Gastrocnemius medialis (tissue), 4 donors: ENCODE data around the gene PLBD2. TPM values are rescaled to one million over a fixed set of nuclear protein-coding genes. Genes with fewer than 3 reads are reported as not detected.

ENCODE experiments used
- ATAC-seq, 2 donors: fragments of 150-250 bp; one replicate each; pipeline ENCODE4 v1.9.1; 2016
- DNase-seq, 2 donors: peaks; one replicate each; pipeline ENCODE4 v3.0.0-alpha.2; 2019
- H3K27ac ChIP-seq, 4 donors: fragments of 200-600 bp; sonication (generic); 1 replicate in 1 of 4; 2 replicates in 3 of 4; pipeline ENCODE4 v1.5.1; 2016 to 2018; ENCODE audit warnings: mild to moderate bottlenecking in 2 of 4, moderate library complexity in 1 of 4
- H3K27me3 ChIP-seq, 3 donors: fragments of 200-600 bp; sonication (generic) in 2 of 3; 1 replicate in 1 of 3; 2 replicates in 2 of 3; pipeline versions ENCODE4 v1.5.1 to v1.6.0; 2016 to 2019; ENCODE audit warnings: mild to moderate bottlenecking in 1 of 3, moderate library complexity in 1 of 3
- H3K36me3 ChIP-seq, 2 donors: fragments of 200-600 bp; sonication (generic) in 1 of 2; one replicate each; pipeline ENCODE4 v1.5.1; 2017 to 2018
- H3K4me1 ChIP-seq, 2 donors: fragments of 200-600 bp; sonication (generic) in 1 of 2; one replicate each; pipeline ENCODE4 v1.5.1; 2016 to 2017; ENCODE audit warnings: mild to moderate bottlenecking in 2 of 2
- H3K4me3 ChIP-seq, 4 donors: fragments of 200-600 bp; sonication (generic) in 3 of 4; 1 replicate in 1 of 4; 2 replicates in 3 of 4; pipeline ENCODE4 v1.5.1; 2016 to 2019; ENCODE audit warnings: mild to moderate bottlenecking in 2 of 4
- H3K9me3 ChIP-seq, 3 donors: fragments of 200-600 bp; sonication (generic) in 2 of 3; 1 replicate in 1 of 3; 2 replicates in 2 of 3; pipeline ENCODE4 v1.5.1; 2016 to 2019
- CTCF ChIP-seq, 5 experiments: fragments of 450-650 bp in 3 of 5; fragments of 200-600 bp in 2 of 5; sonication (generic) in 2 of 5; IDR thresholded peaks in 4 of 5; conservative IDR thresholded peaks in 1 of 5; 1 replicate in 4 of 5; 2 replicates in 1 of 5; pipeline ENCODE4 v1.5.1; 2016 to 2019; ENCODE audit warnings: antibody characterized with exemption in 5 of 5, mild to moderate bottlenecking in 3 of 5, moderate library complexity in 3 of 5
- POLR2A ChIP-seq, 2 donors: fragments of 450-650 bp; IDR thresholded peaks; one replicate each; pipeline ENCODE4 v1.6.1; 2017; ENCODE audit warnings: antibody characterized with exemption in 2 of 2, mild to moderate bottlenecking in 2 of 2, moderate library complexity in 2 of 2
- in situ Hi-C, 4 donors: fragments of 200-750 bp; cut with MboI; loops; one replicate each; pipeline versions ENCODE4 v1.15.0 to v1.8.0; 2017; ENCODE audit warnings: low sequenced_read_pairs in 4 of 4
- intact Hi-C: fragments of 100-400 bp; cut with DNase I; formaldehyde crosslinking; loops from one replicate; pipeline ENCODE4 v1.15.1; 2023; ENCODE audit warnings: low total_unique reads
- total RNA-seq, 4 donors: library from RNA; depleted of rRNA; stranded (reverse); fragments of >200 nt; gene quantifications; one replicate each; pipeline versions ENCODE4 v1.1.0 to v1.2.3, GENCODE V29; 2016

The PLBD2 gene
- total RNA-seq, 4 donors from 2014 or later, result 12.0 to 28.9 (median 26.8) TPM

- Histone ChIP-seq H3K9me3 (no peaks in the 10 kb centered on the region), H3K36me3 (peaks cover 0 to 58% of the 10 kb centered on the region in 2 donors), H3K27ac (no peak overlapping the region), H3K27me3 (no peaks in the 10 kb centered on the region), H3K4me1 (no peaks in the 10 kb centered on the region), H3K4me3 (no peak overlapping the region)
- intact Hi-C loops, result no loop called here
- ATAC-seq, result no peak
- DNase-seq, result no peak
- no peak for TF ChIP-seq CTCF (IDR thresholded peaks at IDR 0.05 in 4 of 5, conservative IDR thresholded peaks at IDR 0.05 in 1 of 5)
- no peak for TF ChIP-seq POLR2A (IDR thresholded peaks at IDR 0.05)
- in situ Hi-C loops, result no loop called here
Measured at GRCh38 chr12:113386866-113387566, 28.6 kb downstream of the PLBD2 start.

GRCh38 chr12:113387631-113388030 lies 29.2 kb downstream of the PLBD2 start:
- intact Hi-C loops, result no loop called here
- Histone ChIP-seq H3K9me3 (no peaks in the 10 kb centered on the region), H3K4me1 (no peaks in the 10 kb centered on the region), H3K27me3 (no peaks in the 10 kb centered on the region), H3K36me3 (peaks cover 0 to 58% of the 10 kb centered on the region in 2 donors), H3K4me3 (no peak overlapping the region), H3K27ac (no peak overlapping the region)
- in situ Hi-C loops, result no loop called here
- ATAC-seq (no peak), DNase-seq (no peak)
- no peak for TF ChIP-seq CTCF (IDR thresholded peaks at IDR 0.05 in 4 of 5, conservative IDR thresholded peaks at IDR 0.05 in 1 of 5)
- no peak for TF ChIP-seq POLR2A (IDR thresholded peaks at IDR 0.05)

- DNase-seq (no peak), ATAC-seq (no peak)
- no peaks in the 10 kb centered on the region for H3K27me3 ChIP-seq
- no peaks in the 10 kb centered on the region for H3K4me1 ChIP-seq
- intact Hi-C loops, result no loop called here
- H3K9me3 ChIP-seq, result no peaks in the 10 kb centered on the region
- H3K36me3 ChIP-seq, result peaks cover 0 to 58% of the 10 kb centered on the region in 2 donors
- TF ChIP-seq POLR2A (IDR thresholded peaks at IDR 0.05) (no peak), CTCF (IDR thresholded peaks at IDR 0.05 in 4 of 5, conservative IDR thresholded peaks at IDR 0.05 in 1 of 5) (no peak)
- H3K4me3 ChIP-seq, result no peak overlapping the region
- H3K27ac ChIP-seq, result no peak overlapping the region
- in situ Hi-C loops, result no loop called here
Measured at GRCh38 chr12:113388351-113388750, 30.0 kb downstream of the PLBD2 start.

GRCh38 chr12:113390064-113391043 lies 32.0 kb downstream of the PLBD2 start:
- TF ChIP-seq CTCF (IDR thresholded peaks at IDR 0.05 in 4 of 5, conservative IDR thresholded peaks at IDR 0.05 in 1 of 5), result no peak
- TF ChIP-seq POLR2A (IDR thresholded peaks at IDR 0.05), result no peak
- H3K4me3 ChIP-seq, result no peak overlapping the region
- H3K9me3 ChIP-seq, result no peaks in the 10 kb centered on the region
- no peaks in the 10 kb centered on the region for H3K4me1 ChIP-seq
- H3K27me3 ChIP-seq, result no peaks in the 10 kb centered on the region
- intact Hi-C loops (no loop called here), in situ Hi-C loops (no loop called here)
- DNase-seq (no peak), ATAC-seq (no peak)
- H3K36me3 ChIP-seq, result peaks cover 0 to 46% of the 10 kb centered on the region in 2 donors
- H3K27ac ChIP-seq, result no peak overlapping the region
